NCI-H2227 (cell line): ENCODE measurements around the gene HAAO.
A peak's percentile ranks its signal among the peaks of the same experiment; 100 is the strongest.
"Not testable (repeated sequence)": the region's sequence is repeated elsewhere in the genome, so short reads cannot be mapped to it uniquely, and the experiment has no call there.

Source experiments
- DNase-seq: peaks from one replicate; lab custom pipeline; 2025; ENCODE audit not compliant: unreplicated experiment; lab: John Stamatoyannopoulos, UW

Gene HAAO

GRCh38 chr2:42752816-42753813 lies 39.3 kb downstream of the HAAO start:
- no peak for DNase-seq

GRCh38 chr2:42752314-42752713 lies 40.1 kb downstream of the HAAO start:
- DNase-seq: no peak

- DNase-seq: no peak
Observed at GRCh38 chr2:42748840-42749239, 43.5 kb downstream of the HAAO start.

GRCh38 chr2:42747422-42747821 lies 45.0 kb downstream of the HAAO start:
- DNase-seq: no peak

GRCh38 chr2:42744545-42745082 lies 47.8 kb downstream of the HAAO start:
- DNase-seq: no peak

- DNase-seq: no peak
Observed at GRCh38 chr2:42743659-42743990, 48.8 kb downstream of the HAAO start.

GRCh38 chr2:42742740-42743658 lies 49.4 kb downstream of the HAAO start:
- DNase-seq: no peak

GRCh38 chr2:42741140-42741539 lies 51.2 kb downstream of the HAAO start:
- DNase-seq: no peak

- DNase-seq: no peak
Observed at GRCh38 chr2:42736598-42737322, 55.6 kb downstream of the HAAO start.

GRCh38 chr2:42733852-42734251 lies 58.5 kb downstream of the HAAO start:
- DNase-seq: no peak

GRCh38 chr2:42731316-42731715 lies 61.1 kb downstream of the HAAO start:
- not testable (repeated sequence) for DNase-seq

- no peak for DNase-seq
Observed at GRCh38 chr2:42726680-42727079, 65.7 kb downstream of the HAAO start.

- no peak for DNase-seq
Observed at GRCh38 chr2:42725657-42726056, 66.7 kb downstream of the HAAO start.

- DNase-seq: no peak
Observed at GRCh38 chr2:42724886-42725285, 67.5 kb downstream of the HAAO start.

GRCh38 chr2:42723465-42723864 lies 68.9 kb downstream of the HAAO start:
- no peak for DNase-seq

- peak; percentile 51 for DNase-seq
Observed at GRCh38 chr2:42722320-42723190, 69.8 kb downstream of the HAAO start.

- no peak for DNase-seq
Observed at GRCh38 chr2:42721898-42722297, 70.5 kb downstream of the HAAO start.
